HepG2 (cell line): Measurements from ENCODE around the gene GYS1. TPM values are rescaled to one million over a fixed set of nuclear protein-coding genes. Genes with fewer than 3 reads are reported as not detected.

ENCODE experiments used
- GZF1 ChIP-seq: sonication (generic); formaldehyde crosslinking; IDR thresholded peaks from 2 replicates; pipeline ENCODE4 v1.5.1; 2020; ENCODE audit warnings: mild to moderate bottlenecking, missing genetic modification reagents
- HNRNPL ChIP-seq: fragments of 200-400 bp; formaldehyde crosslinking; IDR thresholded peaks from 2 replicates; pipeline ENCODE4 v1.6.1; 2017; ENCODE audit warnings: mild to moderate bottlenecking, low read depth, low read length
- KDM4B ChIP-seq: sonication (generic); formaldehyde crosslinking; IDR thresholded peaks from 2 replicates; pipeline ENCODE4 v1.4.0; 2020; ENCODE audit warnings: missing genetic modification reagents
- LCORL ChIP-seq, 2 experiments: fragments of 450-650 bp in 1 of 2; sonication (generic) in 1 of 2; formaldehyde crosslinking in 1 of 2; IDR thresholded peaks; 2 replicates each; pipeline versions ENCODE4 v1.5.0 to v1.6.1; 2017 to 2020; ENCODE audit warnings: antibody characterized with exemption in 1 of 2, missing genetic modification reagents in 1 of 2
- NFIB ChIP-seq: sonication (generic); formaldehyde crosslinking; IDR thresholded peaks from 2 replicates; pipeline ENCODE4 v1.9.0; 2021; ENCODE audit warnings: missing genetic modification reagents, mild to moderate bottlenecking, borderline replicate concordance
- PAXIP1 ChIP-seq: sonication (generic); formaldehyde crosslinking; conservative IDR thresholded peaks from 2 replicates; pipeline ENCODE4 v1.4.0; 2020; ENCODE audit warnings: mild to moderate bottlenecking, missing genetic modification reagents, moderate library complexity
- PCBP2 ChIP-seq: fragments of 200-400 bp; formaldehyde crosslinking; optimal IDR thresholded peaks from 2 replicates; pipeline ENCODE3; 2018; ENCODE audit warnings: low read length, low read depth; ENCODE audit not compliant: poor library complexity, severe bottlenecking
- PHF21A ChIP-seq: sonication (generic); formaldehyde crosslinking; IDR thresholded peaks from 2 replicates; pipeline ENCODE4 v1.5.0; 2020; ENCODE audit warnings: mild to moderate bottlenecking, missing genetic modification reagents
- PITX1 ChIP-seq: sonication (generic); formaldehyde crosslinking; IDR thresholded peaks from 2 replicates; pipeline ENCODE4 v1.5.1; 2020; ENCODE audit warnings: mild to moderate bottlenecking, missing genetic modification reagents
- PPARG ChIP-seq: conservative IDR thresholded peaks from 2 replicates; pipeline ENCODE4 v1.6.1; 2016; ENCODE audit warnings: missing biosample characterization, missing genetic modification reagents
- RNF219 ChIP-seq: sonication (generic); formaldehyde crosslinking; IDR thresholded peaks from 2 replicates; pipeline ENCODE4 v1.5.0; 2020; ENCODE audit warnings: mild to moderate bottlenecking, missing genetic modification reagents
- SIX1 ChIP-seq: sonication (generic); formaldehyde crosslinking; IDR thresholded peaks from 2 replicates; pipeline ENCODE4 v1.4.0; 2020; ENCODE audit warnings: missing genetic modification reagents, borderline replicate concordance
- SMARCE1 ChIP-seq: fragments of 450-650 bp; IDR thresholded peaks from 2 replicates; pipeline ENCODE4 v1.6.1; 2017; ENCODE audit warnings: borderline replicate concordance
- YEATS2 ChIP-seq: sonication (generic); formaldehyde crosslinking; IDR thresholded peaks from 2 replicates; pipeline ENCODE4 v1.4.0; 2020; ENCODE audit warnings: missing genetic modification reagents, borderline replicate concordance
- ZBTB7B ChIP-seq: sonication (generic); formaldehyde crosslinking; IDR thresholded peaks from 2 replicates; pipeline ENCODE4 v1.4.0; 2020; ENCODE audit warnings: missing genetic modification reagents
- ZNF580 ChIP-seq: IDR thresholded peaks from 2 replicates; pipeline ENCODE4 v1.6.1; 2016; ENCODE audit warnings: low read depth, borderline replicate concordance
- polyA plus RNA-seq, 8 experiments: library from polyadenylated mRNA; depleted of rRNA in 3 of 8; stranded (reverse) in 7 of 8; unstranded in 1 of 8; fragments of >200 nt; fragmentation: Illumina TruSeq in 4 of 8; extraction: Trizol in 4 of 8; gene quantifications; 2 replicates each; pipeline versions ENCODE4 v1.2.1 to v1.2.3, GENCODE V29; 2011 to 2016; ENCODE audit warnings: low read depth in 4 of 8, missing spikeins in 1 of 8, mixed read lengths in 1 of 8; ENCODE audit not compliant: insufficient read depth in 1 of 8
- total RNA-seq, 5 experiments: library from RNA; depleted of rRNA; stranded (reverse); fragments of >200 nt; fragmentation: Illumina TruSeq; extraction: Trizol; gene quantifications; 2 replicates each; pipeline ENCODE4 v1.2.3, GENCODE V29; 2016; ENCODE audit warnings: low read depth in 1 of 5

Gene GYS1
- total and polyA plus RNA-seq, 2 of the 13 experiments (the other 11 are each of a cell fraction or from before 2014, with no cell fraction given), result 18.4 to 42.1 TPM

- TF ChIP-seq PAXIP1 (CRISPR knock-in tag) (peak; percentile 46; the same call in 1 of the 2 replicates), PPARG (no peak), ZNF580 (CRISPR knock-in tag) (0 out of 2 replicates have a peak, but pooled peaks have one; percentile 4), GZF1 (CRISPR knock-in tag) (no peak), YEATS2 (CRISPR knock-in tag) (peak; percentile 41; the same call in 1 of the 2 replicates), PITX1 (CRISPR knock-in tag) (no peak), RNF219 (CRISPR knock-in tag) (no peak), PCBP2 (no peak), SMARCE1 (no peak), ZBTB7B (no peak), LCORL (IDR thresholded peaks at IDR 0.05) (no peak), LCORL (CRISPR knock-in tag; IDR thresholded peaks at IDR 0.05) (0 out of 2 replicates have a peak, but pooled peaks have one; percentile 36), HNRNPL (no peak), KDM4B (CRISPR knock-in tag) (no peak), PHF21A (CRISPR knock-in tag) (no peak), NFIB (CRISPR knock-in tag) (no peak), SIX1 (CRISPR knock-in tag) (peak; percentile 11; the same call in 1 of the 2 replicates)
These were observed 42.1 kb downstream of the GYS1 start (continued) for GRCh38 chr19:48950830-48951519.
